ENCODE measurements around the gene PRKCZ. TPM values are rescaled to one million over a fixed set of nuclear protein-coding genes. Genes with fewer than 3 reads are reported as not detected.

The PRKCZ gene
- total RNA-seq, 2 donors from 2014 or later: 50.4 to 72.2 TPM

DNA sequence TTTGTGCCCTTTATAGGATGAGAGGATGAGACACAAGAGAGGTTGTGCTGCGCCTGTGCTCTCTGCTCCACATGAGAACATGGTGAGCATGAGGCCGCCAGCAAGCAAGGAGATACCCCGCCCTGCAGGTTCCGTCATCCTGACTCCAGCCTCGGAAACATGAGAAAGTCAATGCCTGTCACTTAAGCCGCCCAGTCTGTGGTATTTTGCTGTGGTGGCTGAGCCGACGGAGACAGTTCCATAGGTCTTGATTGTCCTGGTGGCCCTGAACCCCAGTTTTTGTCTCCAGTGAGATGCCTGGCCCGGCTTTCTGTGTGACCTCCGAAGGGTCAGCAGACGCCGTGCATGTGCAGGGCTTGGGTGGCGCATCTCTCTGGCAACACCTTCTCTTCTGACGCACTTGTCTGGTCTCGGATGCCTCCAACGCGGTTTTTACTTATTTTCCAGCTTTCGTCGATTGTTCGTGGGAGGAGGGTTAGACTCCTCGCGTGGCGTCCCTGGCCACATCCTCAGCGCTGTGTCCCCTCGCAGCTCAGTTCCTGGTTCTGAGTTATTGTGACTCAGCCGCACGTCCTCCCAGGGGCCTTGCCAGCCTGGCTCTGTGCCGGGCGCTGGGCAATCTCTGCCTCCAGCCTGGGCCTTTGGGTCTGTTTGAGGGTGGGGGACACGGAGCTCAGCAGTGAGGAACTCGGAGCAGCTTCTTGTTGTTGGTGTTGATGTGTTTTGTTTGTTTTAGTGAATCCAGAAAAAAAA is 74.4 kb downstream of the PRKCZ start:
- no peak for DNase-seq
- no peak overlapping the region for H3K4me3 ChIP-seq
- H3K27me3 ChIP-seq: no peaks in the 10 kb centered on the region
- H3K9ac ChIP-seq (ENCODE audit: low read depth in 2 of 2, low read length in 2 of 2): no peak overlapping the region
- TF ChIP-seq, protein P1, sequence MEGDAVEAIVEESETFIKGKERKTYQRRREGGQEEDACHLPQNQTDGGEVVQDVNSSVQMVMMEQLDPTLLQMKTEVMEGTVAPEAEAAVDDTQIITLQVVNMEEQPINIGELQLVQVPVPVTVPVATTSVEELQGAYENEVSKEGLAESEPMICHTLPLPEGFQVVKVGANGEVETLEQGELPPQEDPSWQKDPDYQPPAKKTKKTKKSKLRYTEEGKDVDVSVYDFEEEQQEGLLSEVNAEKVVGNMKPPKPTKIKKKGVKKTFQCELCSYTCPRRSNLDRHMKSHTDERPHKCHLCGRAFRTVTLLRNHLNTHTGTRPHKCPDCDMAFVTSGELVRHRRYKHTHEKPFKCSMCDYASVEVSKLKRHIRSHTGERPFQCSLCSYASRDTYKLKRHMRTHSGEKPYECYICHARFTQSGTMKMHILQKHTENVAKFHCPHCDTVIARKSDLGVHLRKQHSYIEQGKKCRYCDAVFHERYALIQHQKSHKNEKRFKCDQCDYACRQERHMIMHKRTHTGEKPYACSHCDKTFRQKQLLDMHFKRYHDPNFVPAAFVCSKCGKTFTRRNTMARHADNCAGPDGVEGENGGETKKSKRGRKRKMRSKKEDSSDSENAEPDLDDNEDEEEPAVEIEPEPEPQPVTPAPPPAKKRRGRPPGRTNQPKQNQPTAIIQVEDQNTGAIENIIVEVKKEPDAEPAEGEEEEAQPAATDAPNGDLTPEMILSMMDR (IDR thresholded peaks at IDR 0.05): no peak
- intact Hi-C loops (cut with DNase I): no loop called here
- H3K4me1 ChIP-seq: no peaks in the 10 kb centered on the region
- H3K36me3 ChIP-seq: no peaks in the 10 kb centered on the region
- no peaks in the 10 kb centered on the region for H3K9me3 ChIP-seq
- H3K27ac ChIP-seq: no peak overlapping the region

DNA sequence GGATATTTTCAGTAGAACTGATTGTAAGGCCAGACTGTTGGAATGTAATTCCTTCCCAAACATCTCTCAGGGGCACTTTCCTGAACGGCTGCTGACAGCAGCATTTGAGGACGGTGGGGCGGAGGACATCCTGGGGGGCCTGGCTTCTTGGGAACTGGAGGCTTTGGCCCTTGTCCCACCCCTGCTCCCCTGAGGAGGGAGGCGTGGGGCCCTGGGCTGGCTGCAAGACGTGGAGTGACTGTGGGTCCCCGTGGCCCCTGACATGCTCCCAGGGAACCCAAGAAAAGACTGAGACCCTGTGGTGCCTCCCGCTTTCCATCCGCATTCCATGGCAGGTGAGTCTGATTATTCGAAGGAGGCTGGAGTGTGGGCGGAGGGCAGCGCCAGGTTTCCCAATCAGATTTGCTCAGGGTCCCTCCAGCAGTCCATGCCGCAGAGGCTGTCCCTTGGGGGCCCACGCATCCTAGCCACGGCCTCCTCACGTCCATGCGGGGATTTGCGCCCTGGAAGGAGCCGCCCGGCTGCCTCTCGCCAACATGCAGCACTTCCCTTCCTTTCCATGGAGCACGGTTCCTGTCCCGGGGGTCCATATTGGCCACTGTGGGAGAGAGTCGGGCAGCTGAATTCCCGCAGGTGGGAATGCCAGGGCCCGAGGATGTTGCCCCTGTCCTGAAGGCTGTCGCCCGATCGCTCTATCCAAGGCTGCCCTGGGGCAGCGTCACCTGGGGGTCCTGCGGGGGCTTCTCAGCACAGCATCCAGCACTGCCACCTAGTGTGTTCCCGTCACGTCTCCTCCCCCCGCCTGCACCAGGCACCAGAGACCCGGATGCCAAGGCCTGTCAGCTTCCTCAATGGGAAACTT is 75.4 kb downstream of the PRKCZ start:
- intact Hi-C loops (cut with DNase I): no loop called here
- TF ChIP-seq, protein P1 (IDR thresholded peaks at IDR 0.05): no peak
- Histone ChIP-seq H3K27ac (no peak overlapping the region), H3K9me3 (no peaks in the 10 kb centered on the region), H3K4me1 (no peaks in the 10 kb centered on the region), H3K9ac (ENCODE audit: low read depth in 2 of 2, low read length in 2 of 2) (no peak overlapping the region), H3K27me3 (no peaks in the 10 kb centered on the region), H3K36me3 (no peaks in the 10 kb centered on the region), H3K4me3 (no peak overlapping the region)
- no peak for DNase-seq

DNA sequence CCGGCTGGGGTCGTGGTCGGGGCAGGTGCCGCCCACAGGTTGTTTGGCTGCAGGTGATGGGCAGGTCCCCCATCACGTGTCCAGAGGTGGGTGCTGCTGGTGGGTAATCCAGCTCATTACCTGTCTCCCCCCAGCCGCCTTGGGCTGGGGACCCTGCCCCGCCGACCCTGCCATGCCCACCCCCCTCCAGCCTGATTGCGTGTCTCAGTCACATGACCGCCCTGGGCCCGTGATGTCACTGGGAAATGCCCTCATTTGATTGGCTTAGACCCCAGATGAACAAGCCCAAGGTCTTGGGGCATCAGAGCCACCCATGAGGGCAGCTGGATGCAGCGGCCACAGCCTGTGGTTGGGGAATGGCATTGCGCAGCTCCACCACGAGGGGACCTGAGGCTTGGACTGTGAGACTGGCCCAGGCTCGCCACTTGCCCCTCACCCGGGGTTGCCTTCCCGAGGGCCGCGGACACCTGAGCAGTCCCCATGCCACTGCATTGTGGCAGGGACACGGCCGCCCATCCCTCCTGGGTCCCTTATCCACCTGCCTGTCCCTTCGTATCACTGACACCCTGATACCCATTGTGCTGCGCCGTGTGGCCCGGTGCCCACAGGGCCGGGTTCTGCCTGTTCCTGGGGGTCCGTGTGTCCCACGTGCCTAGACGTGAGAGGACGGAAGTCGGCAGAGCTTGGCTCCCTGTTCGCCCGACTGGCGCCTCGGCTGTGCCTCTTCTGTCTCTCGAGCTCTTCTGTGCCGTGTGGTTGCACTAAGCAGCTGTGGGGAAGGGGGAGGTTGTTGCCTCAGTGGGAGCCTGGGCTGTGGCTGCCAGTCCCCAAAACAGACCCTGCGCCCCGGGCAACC is 76.3 kb downstream of the PRKCZ start:
- intact Hi-C loops (cut with DNase I): no loop called here
- DNase-seq: no peak
- Histone ChIP-seq H3K36me3 (no peaks in the 10 kb centered on the region), H3K27me3 (no peaks in the 10 kb centered on the region), H3K4me1 (no peaks in the 10 kb centered on the region), H3K9me3 (no peaks in the 10 kb centered on the region), H3K4me3 (no peak overlapping the region), H3K27ac (no peak overlapping the region), H3K9ac (ENCODE audit: low read depth in 2 of 2, low read length in 2 of 2) (no peak overlapping the region)
- TF ChIP-seq, protein P1 (IDR thresholded peaks at IDR 0.05): no peak

DNA sequence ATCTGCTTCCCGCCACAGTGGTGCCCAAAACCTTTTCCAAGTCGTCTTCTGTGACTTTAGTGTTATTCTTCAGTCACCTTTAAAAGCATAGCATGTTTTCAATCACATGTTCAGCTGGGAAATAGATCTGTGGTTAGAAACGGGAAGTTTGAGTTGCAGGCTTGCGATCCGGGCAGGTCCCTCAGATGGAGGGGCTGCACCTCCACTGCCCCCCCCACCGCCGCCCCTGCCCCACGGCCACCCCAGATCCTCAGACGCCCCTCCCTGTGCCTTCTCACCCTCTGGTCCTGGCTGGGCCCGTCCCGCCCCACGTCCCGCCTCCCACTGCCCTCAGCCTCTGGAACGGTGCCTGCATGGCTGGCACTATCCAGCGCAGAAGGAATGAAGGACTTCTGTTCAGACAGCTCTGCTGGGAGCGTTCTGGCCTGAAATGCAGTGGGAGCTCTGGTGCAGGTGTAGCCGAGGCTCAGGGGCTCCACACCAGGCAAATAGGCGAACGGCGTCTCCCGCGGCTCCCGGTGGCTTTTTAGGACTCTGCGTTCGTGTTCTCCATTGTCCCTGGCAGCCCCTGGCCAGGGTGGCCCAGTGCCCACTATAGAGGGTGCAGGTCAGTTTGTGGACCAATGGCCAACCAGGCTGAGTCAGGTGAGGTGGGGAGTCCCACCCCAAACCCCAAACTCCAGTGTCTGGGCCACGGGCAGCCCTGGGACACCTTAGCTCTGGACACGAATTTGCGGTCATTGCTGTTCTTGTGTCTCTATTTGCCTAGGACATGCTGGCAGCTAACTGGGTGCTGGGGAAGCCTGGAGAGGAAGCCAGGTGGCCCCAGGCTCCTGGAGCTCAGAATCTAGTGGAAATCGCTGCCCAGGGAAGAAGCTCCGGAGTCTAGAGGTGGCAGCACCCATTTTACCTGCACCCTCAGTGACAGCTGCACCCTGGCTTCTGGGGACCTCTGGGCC is 77.3 kb downstream of the PRKCZ start:
- Histone ChIP-seq H3K9ac (ENCODE audit: low read depth in 2 of 2, low read length in 2 of 2) (no peak overlapping the region), H3K4me3 (no peak overlapping the region), H3K4me1 (no peaks in the 10 kb centered on the region), H3K36me3 (no peaks in the 10 kb centered on the region), H3K27me3 (no peaks in the 10 kb centered on the region), H3K9me3 (no peaks in the 10 kb centered on the region), H3K27ac (no peak overlapping the region)
- no peak for DNase-seq
- TF ChIP-seq, protein P1 (IDR thresholded peaks at IDR 0.05): no peak
- intact Hi-C loops (cut with DNase I): no loop called here

Measured in colonic mucosa (tissue), 4 donors.